H9 (cell line): ENCODE results near the gene ADGRL3. TPM values are rescaled to one million over a fixed set of nuclear protein-coding genes. Genes with fewer than 3 reads are reported as not detected.

ENCODE experiments used
- DNase-seq: peaks from one replicate; pipeline ENCODE4 v3.0.0-alpha.2; 2017
- H2AFZ ChIP-seq: one replicate; pipeline ENCODE4 v1.6.1; 2013; ENCODE audit warnings: mild to moderate bottlenecking, low read length, control low read depth, moderate library complexity
- H2AK5ac ChIP-seq: 2 replicates; pipeline ENCODE4 v1.6.1; 2013; ENCODE audit warnings: low read length, control low read depth, mixed read lengths; ENCODE audit not compliant: insufficient read length
- H2BK120ac ChIP-seq: one replicate; pipeline ENCODE4 v1.6.1; 2013; ENCODE audit warnings: low read depth, mild to moderate bottlenecking, low read length, control low read depth, inconsistent platforms; ENCODE audit not compliant: poor library complexity, severe bottlenecking
- H2BK12ac ChIP-seq: 2 replicates; pipeline ENCODE4 v1.6.1; 2013; ENCODE audit warnings: low read length, control low read depth, mixed read lengths, low read depth; ENCODE audit not compliant: insufficient read length
- H2BK15ac ChIP-seq: 2 replicates; pipeline ENCODE4 v1.6.1; 2013; ENCODE audit warnings: low read depth, low read length, control low read depth
- H2BK20ac ChIP-seq: one replicate; pipeline ENCODE4 v1.6.1; 2013; ENCODE audit warnings: low read depth, mild to moderate bottlenecking, low read length, control low read depth, inconsistent platforms; ENCODE audit not compliant: poor library complexity, severe bottlenecking
- H2BK5ac ChIP-seq: 2 replicates; pipeline ENCODE4 v1.6.1; 2013; ENCODE audit warnings: low read length, control low read depth, mixed read lengths; ENCODE audit not compliant: insufficient read length
- H3K14ac ChIP-seq: 2 replicates; pipeline ENCODE4 v1.6.1; 2013; ENCODE audit warnings: low read length, control low read depth; ENCODE audit not compliant: insufficient read depth
- H3K18ac ChIP-seq: 2 replicates; pipeline ENCODE4 v1.6.1; 2013; ENCODE audit warnings: low read depth, mild to moderate bottlenecking, mixed read lengths, low read length, control low read depth; ENCODE audit not compliant: insufficient read length
- H3K23ac ChIP-seq: 2 replicates; pipeline ENCODE4 v1.6.1; 2013; ENCODE audit warnings: low read length, control low read depth, mixed read lengths, low read depth; ENCODE audit not compliant: insufficient read length
- H3K23me2 ChIP-seq: 2 replicates; pipeline ENCODE4 v1.6.1; 2013; ENCODE audit warnings: low read depth, mild to moderate bottlenecking, mixed read lengths, low read length, control low read depth; ENCODE audit not compliant: insufficient read length, poor library complexity, severe bottlenecking
- H3K27ac ChIP-seq: 2 replicates; pipeline ENCODE4 v1.5.1; 2013; ENCODE audit warnings: low read length, control low read depth, mixed read lengths, low read depth; ENCODE audit not compliant: insufficient read length
- H3K27me3 ChIP-seq: 2 replicates; pipeline ENCODE4 v1.6.1; 2013; ENCODE audit warnings: low read length, control low read depth, inconsistent platforms; ENCODE audit not compliant: insufficient read depth
- H3K4ac ChIP-seq: 2 replicates; pipeline ENCODE4 v1.6.1; 2013; ENCODE audit warnings: low read depth, mild to moderate bottlenecking, control low read depth, inconsistent platforms, low read length, moderate library complexity
- H3K4me1 ChIP-seq: 2 replicates; pipeline ENCODE4 v1.6.1; 2013; ENCODE audit warnings: low read length, control low read depth, inconsistent platforms; ENCODE audit not compliant: insufficient read depth
- H3K4me2 ChIP-seq: 2 replicates; pipeline ENCODE4 v1.6.1; 2013; ENCODE audit warnings: low read length, control low read depth, mixed read lengths; ENCODE audit not compliant: insufficient read length, insufficient read depth
- H3K56ac ChIP-seq: 2 replicates; pipeline ENCODE4 v1.6.1; 2013; ENCODE audit warnings: low read depth, mild to moderate bottlenecking, mixed read lengths, low read length, control low read depth; ENCODE audit not compliant: insufficient read length
- H3K79me1 ChIP-seq: 2 replicates; pipeline ENCODE4 v1.6.1; 2013; ENCODE audit warnings: low read depth, mild to moderate bottlenecking, moderate library complexity, low read length, control low read depth, inconsistent platforms; ENCODE audit not compliant: insufficient read depth, poor library complexity, severe bottlenecking
- H3K79me2 ChIP-seq: 2 replicates; pipeline ENCODE4 v1.6.1; 2013; ENCODE audit warnings: low read length, control low read depth, inconsistent platforms; ENCODE audit not compliant: insufficient read depth
- H3K9ac ChIP-seq: 2 replicates; pipeline ENCODE4 v1.6.1; 2013; ENCODE audit warnings: low read length, control low read depth, mixed read lengths; ENCODE audit not compliant: insufficient read length; ENCODE audit errors: extremely low read depth
- H3K9me3 ChIP-seq: one replicate; pipeline ENCODE4 v1.6.1; 2013; ENCODE audit warnings: low read depth, low read length, inconsistent platforms; ENCODE audit not compliant: control insufficient read depth
- H3T11ph ChIP-seq: one replicate; pipeline ENCODE4 v1.6.1; 2013; ENCODE audit warnings: mild to moderate bottlenecking, low read length, control low read depth, inconsistent platforms
- H4K20me1 ChIP-seq: one replicate; pipeline ENCODE4 v1.6.1; 2013; ENCODE audit not compliant: control insufficient read depth, insufficient read length, insufficient read depth
- H4K5ac ChIP-seq: 2 replicates; pipeline ENCODE4 v1.6.1; 2013; ENCODE audit warnings: low read depth, mild to moderate bottlenecking, mixed read lengths, low read length, control low read depth; ENCODE audit not compliant: insufficient read length
- H4K8ac ChIP-seq: replicated peaks from 2 replicates; pipeline ENCODE4 v1.6.1; 2013; ENCODE audit warnings: low read length, control low read depth, mixed read lengths, low read depth; ENCODE audit not compliant: insufficient read length
- H4K91ac ChIP-seq: 2 replicates; pipeline ENCODE4 v1.6.1; 2013; ENCODE audit warnings: low read depth, mild to moderate bottlenecking, moderate library complexity, mixed read lengths, low read length, control low read depth; ENCODE audit not compliant: insufficient read length
- H3K27ac Mint-ChIP-seq, 3 experiments: 2 replicates in 2 of 3; 3 replicates in 1 of 3; pipeline ENCODE4 v1.8.0; 2020 to 2021; ENCODE audit warnings: mixed read lengths in 3 of 3, mild to moderate bottlenecking in 1 of 3, moderate library complexity in 1 of 3
- H3K27me3 Mint-ChIP-seq: 2 replicates; pipeline ENCODE4 v1.8.0; 2021; ENCODE audit warnings: low read depth, mild to moderate bottlenecking, moderate library complexity, mixed read lengths
- H3K36me3 Mint-ChIP-seq, 3 experiments: 2 replicates in 2 of 3; 3 replicates in 1 of 3; pipeline ENCODE4 v1.8.0; 2020 to 2021; ENCODE audit warnings: low read depth in 3 of 3, mixed read lengths in 3 of 3; ENCODE audit not compliant: insufficient read depth in 1 of 3
- H3K4me1 Mint-ChIP-seq, 2 experiments: 2 replicates each; pipeline ENCODE4 v1.8.0; 2020; ENCODE audit warnings: mixed read lengths in 2 of 2
- H3K4me3 Mint-ChIP-seq, 2 experiments: 2 replicates in 1 of 2; 3 replicates in 1 of 2; pipeline ENCODE4 v1.8.0; 2020 to 2021; ENCODE audit warnings: mild to moderate bottlenecking in 2 of 2, mixed read lengths in 2 of 2, moderate library complexity in 1 of 2
- H3K9me3 Mint-ChIP-seq, 2 experiments: 2 replicates in 1 of 2; 3 replicates in 1 of 2; pipeline ENCODE4 v1.8.0; 2020; ENCODE audit warnings: mild to moderate bottlenecking in 2 of 2, mixed read lengths in 2 of 2, moderate library complexity in 1 of 2
- CTCF ChIP-seq: fragments of 200-600 bp; sonication (generic); conservative IDR thresholded peaks from 3 replicates; pipeline ENCODE4 v1.8.0; 2021; ENCODE audit warnings: antibody characterized with exemption, mild to moderate bottlenecking
- WGBS: extraction: QIAGEN DNeasy Blood & Tissue Kit; methylation state at CpG from one replicate; pipeline ENCODE4 v1.1.7; 2013; ENCODE audit warnings: missing lambda C conversion rate, low lambda C conversion rate, mixed read lengths; ENCODE audit not compliant: insufficient read length; ENCODE audit errors: extremely low coverage; 5-methylcytosine and 5-hydroxymethylcytosine counted together
- total RNA-seq: library from RNA; stranded (reverse); gene quantifications from 2 replicates; pipeline ENCODE4 v1.2.1, GENCODE V29; 2021

Gene ADGRL3
- total RNA-seq, 1 experiment from 2014 or later = 5.9 TPM

- Mint-ChIP-seq H3K4me3 (no peak overlapping the region), H3K27ac (no peak overlapping the region), H3K36me3 (0 out of 7 replicates have a peak, but pooled peaks cover 0 to 3% (median 0%) of the 10 kb centered on the region in 3 experiments), H3K4me1 (peaks cover 3 to 6% of the 10 kb centered on the region in 2 experiments; a peak in 2 of 4 replicates), H3K27me3 (no peaks in the 10 kb centered on the region), H3K9me3 (peaks cover 0 to 2% of the 10 kb centered on the region in 2 experiments; a peak in 1 of 5 replicates)
- Histone ChIP-seq H3K4me2 (no peak overlapping the region), H3K4ac (no peak overlapping the region), H3K27ac (no peak overlapping the region), H3T11ph (no peak overlapping the region), H3K14ac (no peak overlapping the region), H4K5ac (no peak overlapping the region), H2BK12ac (no peak overlapping the region), H2BK20ac (no peak overlapping the region), H3K4me1 (no peaks in the 10 kb centered on the region; the same call in 1 of the 2 replicates), H3K79me2 (no peaks in the 10 kb centered on the region), H3K23me2 (no peaks in the 10 kb centered on the region), H2BK15ac (no peak overlapping the region), H4K91ac (no peak overlapping the region), H2BK5ac (no peak overlapping the region), H3K23ac (no peak overlapping the region), H2BK120ac (no peak overlapping the region), H2AK5ac (no peak overlapping the region), H2AFZ (no peak overlapping the region), H3K9me3 (no peaks in the 10 kb centered on the region), H3K79me1 (no peaks in the 10 kb centered on the region), H4K20me1 (no peaks in the 10 kb centered on the region), H4K8ac (no peak overlapping the region), H3K56ac (no peak overlapping the region), H3K9ac (no peak overlapping the region), H3K27me3 (no peaks in the 10 kb centered on the region), H3K18ac (no peak overlapping the region)
- TF ChIP-seq CTCF = peak; percentile 48; the same call in 2 of the 3 replicates
- WGBS = no CpG with 5 or more reads among the region's 1 CpG
- no peak for DNase-seq
These were observed 724.0 kb downstream of the ADGRL3 start for GRCh38 chr4:61924131-61924530.
